Measurements from ENCODE around the gene TBX18.

TBX18 gene

DNA sequence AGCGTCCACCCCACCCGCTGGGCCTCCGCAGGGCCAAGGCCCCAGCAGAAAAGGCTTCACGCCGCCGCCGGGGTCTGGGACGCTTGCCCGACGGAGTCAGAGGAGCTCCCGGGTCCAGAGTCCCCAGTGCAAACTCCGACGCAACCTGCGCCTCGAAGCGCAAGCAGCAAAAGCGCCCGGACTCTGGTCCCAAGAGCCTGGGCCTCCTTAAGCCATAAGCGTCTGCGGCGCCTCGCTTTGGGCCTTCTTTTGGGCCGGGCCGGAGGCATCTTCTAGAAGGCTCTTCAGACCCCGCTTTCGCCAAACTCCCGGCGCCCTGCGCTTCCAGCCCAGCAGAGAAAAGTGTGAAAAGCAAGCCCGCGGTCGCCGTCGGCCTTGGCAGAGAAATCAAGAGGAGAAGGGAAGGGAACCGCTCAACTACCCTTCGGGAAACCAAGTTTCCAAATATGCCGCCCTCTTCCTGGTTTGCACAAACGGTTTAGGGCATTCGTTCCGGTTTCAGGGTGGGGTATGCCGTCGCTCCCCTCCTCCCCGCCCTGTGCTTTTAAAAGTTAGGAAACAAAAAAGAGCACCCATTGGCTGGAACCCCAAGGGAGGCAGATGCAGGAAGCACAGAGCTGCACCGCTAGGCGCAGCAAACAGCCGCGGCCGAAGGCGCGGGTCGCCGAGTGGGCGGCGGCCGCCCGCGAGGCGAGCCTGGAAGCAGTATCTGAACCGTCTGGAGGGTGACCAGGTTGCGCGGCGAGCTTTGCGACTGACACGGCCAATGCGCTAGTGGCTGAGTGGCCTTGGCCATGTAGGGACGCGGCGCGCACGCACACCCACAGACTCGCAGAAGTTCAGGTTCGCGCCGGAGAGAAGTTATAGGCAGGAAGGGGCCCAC, 1.2 kb downstream of the TBX18 start:
- H3K27me3 ChIP-seq (ENCODE audit: control insufficient read depth in 1 of 2, insufficient read depth in 2 of 2, low read length in 2 of 2) = peaks cover 72 to 83% of the 10 kb centered on the region in 2 donors
- peaks cover 9% of the 10 kb centered on the region for H3K4me1 ChIP-seq (ENCODE audit: insufficient read depth, low read length)
- no peak overlapping the region for H3K9ac ChIP-seq (ENCODE audit: low read length)
- peaks cover 17% of the 10 kb centered on the region for H3K9me3 ChIP-seq (ENCODE audit: low read length)
- peak overlapping the region; percentile 21 to 45 for H3K4me3 ChIP-seq (ENCODE audit: low read depth in 1 of 2, low read length in 2 of 2)
- H3K27ac ChIP-seq (ENCODE audit: low read depth, low read length) = no peak overlapping the region
- H3K36me3 ChIP-seq (ENCODE audit: insufficient read depth, low read length) = no peaks in the 10 kb centered on the region

DNA sequence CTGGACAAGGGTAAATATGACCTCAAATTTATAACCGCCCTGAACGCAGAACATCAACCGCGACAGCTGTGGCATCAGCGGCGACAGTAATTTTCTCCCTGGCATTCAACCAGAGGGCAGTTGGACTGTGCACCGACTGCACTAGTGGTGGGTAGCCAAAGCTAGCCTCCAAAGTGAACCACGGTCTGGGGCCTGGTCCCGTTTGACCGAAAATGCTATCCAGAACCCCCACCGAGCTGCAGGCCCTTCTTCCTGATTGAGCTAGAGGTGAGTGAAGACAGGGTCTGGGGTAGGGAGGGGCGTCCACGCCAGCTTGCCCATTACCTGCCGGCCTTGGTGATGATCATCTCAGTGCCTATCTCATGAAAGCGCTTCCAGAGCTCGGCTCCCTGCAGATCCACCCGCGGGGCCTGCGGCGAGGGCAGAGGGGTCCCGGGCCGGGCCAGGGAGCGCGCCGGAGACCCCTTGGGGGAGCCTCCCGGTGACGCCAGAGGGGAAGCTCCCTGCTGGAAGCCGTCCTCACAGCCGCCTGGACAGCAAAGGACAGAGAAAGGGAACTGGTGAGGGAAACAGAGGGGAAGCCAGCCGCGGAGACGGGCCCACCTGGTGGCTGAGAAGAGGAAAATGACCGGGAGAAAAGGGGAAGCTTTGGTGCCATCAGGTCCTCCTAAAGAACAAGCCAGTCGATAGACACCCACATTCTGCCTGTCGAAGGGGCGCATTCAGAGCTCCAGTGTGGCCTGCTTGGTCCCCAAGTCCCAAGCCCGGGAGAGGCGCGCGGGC, 2.0 kb downstream of the TBX18 start:
- Histone ChIP-seq H3K4me3 (ENCODE audit: low read depth in 1 of 2, low read length in 2 of 2) (peak overlapping the region in 1 of 2 donors; percentile 45), H3K36me3 (ENCODE audit: insufficient read depth, low read length) (no peaks in the 10 kb centered on the region), H3K27ac (ENCODE audit: low read depth, low read length) (no peak overlapping the region), H3K27me3 (ENCODE audit: control insufficient read depth in 1 of 2, insufficient read depth in 2 of 2, low read length in 2 of 2) (peaks cover 64 to 74% of the 10 kb centered on the region in 2 donors), H3K9ac (ENCODE audit: low read length) (no peak overlapping the region), H3K9me3 (ENCODE audit: low read length) (peaks cover 14% of the 10 kb centered on the region), H3K4me1 (ENCODE audit: insufficient read depth, low read length) (peaks cover 9% of the 10 kb centered on the region)

GRCh38 chr6:84758486-84758885, 5.9 kb downstream of the TBX18 start:
- no peak overlapping the region for H3K27ac ChIP-seq (ENCODE audit: low read depth, low read length)
- H3K9ac ChIP-seq (ENCODE audit: low read length) = no peak overlapping the region
- H3K4me1 ChIP-seq (ENCODE audit: insufficient read depth, low read length) = no peaks in the 10 kb centered on the region
- peaks cover 31 to 37% of the 10 kb centered on the region in 2 donors for H3K27me3 ChIP-seq (ENCODE audit: control insufficient read depth in 1 of 2, insufficient read depth in 2 of 2, low read length in 2 of 2)
- H3K36me3 ChIP-seq (ENCODE audit: insufficient read depth, low read length) = no peaks in the 10 kb centered on the region
- no peak overlapping the region for H3K4me3 ChIP-seq (ENCODE audit: low read depth in 1 of 2, low read length in 2 of 2)
- no peaks in the 10 kb centered on the region for H3K9me3 ChIP-seq (ENCODE audit: low read length)

- H3K9me3 ChIP-seq (ENCODE audit: low read length) = no peaks in the 10 kb centered on the region
- no peak overlapping the region for H3K9ac ChIP-seq (ENCODE audit: low read length)
- peaks cover 17 to 21% of the 10 kb centered on the region in 2 donors for H3K27me3 ChIP-seq (ENCODE audit: control insufficient read depth in 1 of 2, insufficient read depth in 2 of 2, low read length in 2 of 2)
- H3K27ac ChIP-seq (ENCODE audit: low read depth, low read length) = no peak overlapping the region
- H3K4me1 ChIP-seq (ENCODE audit: insufficient read depth, low read length) = no peaks in the 10 kb centered on the region
- no peaks in the 10 kb centered on the region for H3K36me3 ChIP-seq (ENCODE audit: insufficient read depth, low read length)
- H3K4me3 ChIP-seq (ENCODE audit: low read depth in 1 of 2, low read length in 2 of 2) = no peak overlapping the region
These were observed 7.5 kb downstream of the TBX18 start for GRCh38 chr6:84756877-84757276.

DNA sequence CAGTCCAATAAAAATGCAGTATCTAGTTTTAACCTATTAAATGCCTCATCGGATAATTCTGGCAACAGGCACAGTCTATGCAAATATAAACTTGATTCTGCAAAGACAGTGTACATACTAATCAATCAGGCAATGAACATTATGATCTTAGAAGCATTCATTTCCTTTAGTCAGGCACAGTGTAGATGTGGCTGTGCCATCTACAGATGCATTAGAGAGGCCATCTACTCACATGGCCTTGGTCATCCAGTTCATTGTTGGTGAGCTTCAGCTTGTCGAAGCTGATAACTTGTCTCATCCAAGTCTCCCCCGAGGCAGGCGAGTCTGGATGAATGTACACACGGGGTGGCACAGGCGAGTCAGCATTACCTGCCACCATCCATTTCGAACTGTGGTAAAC, 7.9 kb downstream of the TBX18 start:
- H3K36me3 ChIP-seq (ENCODE audit: insufficient read depth, low read length) = no peaks in the 10 kb centered on the region
- no peak overlapping the region for H3K27ac ChIP-seq (ENCODE audit: low read depth, low read length)
- H3K9me3 ChIP-seq (ENCODE audit: low read length) = no peaks in the 10 kb centered on the region
- no peak overlapping the region for H3K9ac ChIP-seq (ENCODE audit: low read length)
- no peak overlapping the region for H3K4me3 ChIP-seq (ENCODE audit: low read depth in 1 of 2, low read length in 2 of 2)
- no peaks in the 10 kb centered on the region for H3K4me1 ChIP-seq (ENCODE audit: insufficient read depth, low read length)
- H3K27me3 ChIP-seq (ENCODE audit: control insufficient read depth in 1 of 2, insufficient read depth in 2 of 2, low read length in 2 of 2) = peaks cover 13 to 16% of the 10 kb centered on the region in 2 donors

DNA sequence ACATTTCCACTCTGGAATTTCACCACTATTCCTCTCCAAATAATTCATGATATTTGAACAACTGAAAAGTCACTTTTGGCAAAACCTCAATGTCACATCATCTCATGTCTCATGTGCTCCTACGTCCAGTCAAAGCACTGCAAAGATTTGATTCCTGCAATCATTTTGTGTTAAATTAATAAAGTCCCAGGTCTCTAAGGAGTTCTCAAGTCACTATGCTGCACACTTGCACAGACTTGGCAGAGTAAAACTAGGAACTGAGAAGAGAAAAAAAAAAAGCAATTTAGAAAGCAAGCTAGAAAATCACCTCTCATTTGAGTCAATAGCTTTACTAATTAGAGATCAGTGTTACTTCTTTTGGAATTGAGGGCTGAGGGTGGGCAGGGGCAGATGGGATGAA, 11.2 kb downstream of the TBX18 start:
- H3K9me3 ChIP-seq (ENCODE audit: low read length) = no peaks in the 10 kb centered on the region
- H3K9ac ChIP-seq (ENCODE audit: low read length) = no peak overlapping the region
- no peaks in the 10 kb centered on the region for H3K36me3 ChIP-seq (ENCODE audit: insufficient read depth, low read length)
- H3K4me3 ChIP-seq (ENCODE audit: low read depth in 1 of 2, low read length in 2 of 2) = no peak overlapping the region
- no peak overlapping the region for H3K27ac ChIP-seq (ENCODE audit: low read depth, low read length)
- H3K27me3 ChIP-seq (ENCODE audit: control insufficient read depth in 1 of 2, insufficient read depth in 2 of 2, low read length in 2 of 2) = no peaks in the 10 kb centered on the region
- no peaks in the 10 kb centered on the region for H3K4me1 ChIP-seq (ENCODE audit: insufficient read depth, low read length)

DNA sequence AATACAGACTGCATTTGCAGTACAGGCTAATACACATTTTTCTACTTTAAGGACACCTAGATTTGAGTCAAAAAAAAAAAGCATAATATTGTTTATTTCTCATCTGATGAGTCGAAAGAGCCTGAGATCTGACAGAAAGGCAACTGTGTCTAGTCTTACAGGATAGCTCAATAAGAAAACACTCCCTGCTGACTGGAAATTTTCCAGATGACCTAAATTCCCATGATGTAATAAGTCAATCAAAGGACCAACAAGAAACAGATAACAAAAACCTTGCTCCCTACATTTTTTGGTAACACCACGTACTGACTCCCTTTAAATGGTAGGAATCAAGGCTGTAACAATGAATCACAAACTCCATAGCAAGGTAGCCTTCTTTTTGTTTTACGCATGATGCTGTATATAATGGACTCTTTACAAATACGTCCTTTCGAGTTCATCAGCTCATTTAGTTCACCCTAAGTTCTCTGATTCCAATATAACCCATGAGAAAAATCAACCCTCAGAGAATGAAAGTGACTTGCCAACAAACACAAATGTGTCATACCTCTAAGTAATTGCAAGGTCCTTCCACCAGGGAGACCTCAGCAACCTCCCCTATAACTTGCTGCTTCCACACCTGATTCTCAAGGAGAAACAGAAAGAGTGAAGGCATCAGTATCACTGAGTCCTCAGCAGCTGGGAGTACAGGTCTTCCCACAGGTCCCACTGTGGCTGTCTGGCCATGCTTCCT, 12.1 kb downstream of the TBX18 start:
- Histone ChIP-seq H3K4me3 (ENCODE audit: low read depth in 1 of 2, low read length in 2 of 2) (no peak overlapping the region), H3K36me3 (ENCODE audit: insufficient read depth, low read length) (no peaks in the 10 kb centered on the region), H3K9me3 (ENCODE audit: low read length) (no peaks in the 10 kb centered on the region), H3K4me1 (ENCODE audit: insufficient read depth, low read length) (no peaks in the 10 kb centered on the region), H3K27ac (ENCODE audit: low read depth, low read length) (no peak overlapping the region), H3K27me3 (ENCODE audit: control insufficient read depth in 1 of 2, insufficient read depth in 2 of 2, low read length in 2 of 2) (no peaks in the 10 kb centered on the region), H3K9ac (ENCODE audit: low read length) (no peak overlapping the region)

DNA sequence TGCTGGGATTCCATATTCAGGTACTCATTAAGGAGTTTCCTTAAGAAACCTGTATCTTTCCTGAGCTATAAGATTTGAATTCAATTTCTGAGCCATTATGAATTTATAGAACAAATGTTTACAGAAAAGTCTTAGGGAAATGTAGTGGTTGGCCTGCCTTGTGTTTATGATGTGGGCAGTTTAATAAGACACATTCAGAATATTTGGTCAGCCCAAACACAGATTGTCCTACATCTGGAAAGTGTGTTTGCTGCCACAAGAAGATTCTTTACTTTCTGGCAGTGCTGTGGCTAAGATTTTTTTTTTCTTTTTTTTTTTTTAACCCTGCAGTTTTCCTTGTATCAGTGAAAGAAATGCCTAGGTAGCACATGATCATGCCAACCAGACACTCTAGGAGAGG, 15.2 kb downstream of the TBX18 start:
- Histone ChIP-seq H3K27ac (ENCODE audit: low read depth, low read length) (no peak overlapping the region), H3K27me3 (ENCODE audit: control insufficient read depth in 1 of 2, insufficient read depth in 2 of 2, low read length in 2 of 2) (no peaks in the 10 kb centered on the region)

GRCh38 chr6:84748376-84748775, 16.0 kb downstream of the TBX18 start:
- Histone ChIP-seq H3K4me3 (ENCODE audit: low read depth in 1 of 2, low read length in 2 of 2) (no peak overlapping the region), H3K9ac (ENCODE audit: low read length) (no peak overlapping the region), H3K9me3 (ENCODE audit: low read length) (no peaks in the 10 kb centered on the region), H3K4me1 (ENCODE audit: insufficient read depth, low read length) (no peaks in the 10 kb centered on the region), H3K36me3 (ENCODE audit: insufficient read depth, low read length) (no peaks in the 10 kb centered on the region), H3K27me3 (ENCODE audit: control insufficient read depth in 1 of 2, insufficient read depth in 2 of 2, low read length in 2 of 2) (no peaks in the 10 kb centered on the region), H3K27ac (ENCODE audit: low read depth, low read length) (no peak overlapping the region)

More for the DNA sequence above, 15.2 kb downstream of the TBX18 start:
- Histone ChIP-seq H3K4me3 (ENCODE audit: low read depth in 1 of 2, low read length in 2 of 2) (no peak overlapping the region), H3K4me1 (ENCODE audit: insufficient read depth, low read length) (no peaks in the 10 kb centered on the region), H3K9ac (ENCODE audit: low read length) (no peak overlapping the region), H3K9me3 (ENCODE audit: low read length) (no peaks in the 10 kb centered on the region), H3K36me3 (ENCODE audit: insufficient read depth, low read length) (no peaks in the 10 kb centered on the region)

- no peak overlapping the region for H3K27ac ChIP-seq (ENCODE audit: low read depth, low read length)
- no peaks in the 10 kb centered on the region for H3K36me3 ChIP-seq (ENCODE audit: insufficient read depth, low read length)
- no peaks in the 10 kb centered on the region for H3K9me3 ChIP-seq (ENCODE audit: low read length)
- H3K4me1 ChIP-seq (ENCODE audit: insufficient read depth, low read length) = no peaks in the 10 kb centered on the region
- no peak overlapping the region for H3K4me3 ChIP-seq (ENCODE audit: low read depth in 1 of 2, low read length in 2 of 2)
- no peak overlapping the region for H3K9ac ChIP-seq (ENCODE audit: low read length)
- no peaks in the 10 kb centered on the region for H3K27me3 ChIP-seq (ENCODE audit: control insufficient read depth in 1 of 2, insufficient read depth in 2 of 2, low read length in 2 of 2)
These were observed 20.8 kb downstream of the TBX18 start for GRCh38 chr6:84743616-84744015.

GRCh38 chr6:84740385-84740784, 24.0 kb downstream of the TBX18 start:
- Histone ChIP-seq H3K36me3 (ENCODE audit: insufficient read depth, low read length) (no peaks in the 10 kb centered on the region), H3K9me3 (ENCODE audit: low read length) (no peaks in the 10 kb centered on the region), H3K4me1 (ENCODE audit: insufficient read depth, low read length) (no peaks in the 10 kb centered on the region), H3K4me3 (ENCODE audit: low read depth in 1 of 2, low read length in 2 of 2) (no peak overlapping the region), H3K27ac (ENCODE audit: low read depth, low read length) (no peak overlapping the region), H3K27me3 (ENCODE audit: control insufficient read depth in 1 of 2, insufficient read depth in 2 of 2, low read length in 2 of 2) (no peaks in the 10 kb centered on the region), H3K9ac (ENCODE audit: low read length) (no peak overlapping the region)

Measured in muscle layer of colon (tissue), 2 donors.